GM23248 (cell line): Measurements from ENCODE around the gene RAP2A.

Experiments used
- EZH2 ChIP-seq: fragments of 200-600 bp; sonication (generic); IDR thresholded peaks from 2 replicates; pipeline ENCODE4 v1.6.1; 2018; ENCODE audit warnings: antibody characterized with exemption, mild to moderate bottlenecking; ENCODE audit not compliant: insufficient read depth, poor library complexity, severe bottlenecking
- EZH2phosphoT487 ChIP-seq: fragments of 200-600 bp; sonication (generic); IDR thresholded peaks from 2 replicates; pipeline ENCODE4 v1.6.1; 2018; ENCODE audit warnings: antibody characterized with exemption, moderate library complexity, mild to moderate bottlenecking, low read depth; ENCODE audit not compliant: insufficient read depth

GRCh38 chr13:97408938-97409337, 25.0 kb upstream of the RAP2A start:
- no peak for TF ChIP-seq EZH2
- no peak for TF ChIP-seq EZH2phosphoT487
